Peyer's patch (tissue), 4 donors: Measurements from ENCODE around the gene TACSTD2.

Experiments used
- CTCF ChIP-seq, 6 experiments: fragments of 450-650 bp in 4 of 6; fragments of 200-600 bp in 2 of 6; sonication (generic) in 1 of 6; IDR thresholded peaks; one replicate each; pipeline ENCODE4 v1.5.1; 2017 to 2019; ENCODE audit warnings: antibody characterized with exemption in 6 of 6, mild to moderate bottlenecking in 3 of 6, moderate library complexity in 1 of 6
- POLR2A ChIP-seq, 2 donors: fragments of 450-650 bp; IDR thresholded peaks; one replicate each; pipeline ENCODE4 v1.5.1; 2017; ENCODE audit warnings: antibody characterized with exemption in 2 of 2, mild to moderate bottlenecking in 2 of 2, moderate library complexity in 2 of 2

- TF ChIP-seq CTCF (IDR thresholded peaks at IDR 0.05) = no peak
- TF ChIP-seq POLR2A (IDR thresholded peaks at IDR 0.05) = no peak
Observed at GRCh38 chr1:58555393-58555792, 21.7 kb downstream of the TACSTD2 start.
